NT2/D1 (cell line): ENCODE results near the gene CCDC124.

Experiments used
- DNase-seq: peaks from one replicate; pipeline ENCODE4 v3.0.0-alpha.2; 2011; ENCODE audit warnings: low read depth, low spot score
- H3K27me3 ChIP-seq: 2 replicates; pipeline ENCODE4 v1.6.0; 2011; ENCODE audit warnings: mild to moderate bottlenecking; ENCODE audit not compliant: insufficient read length, insufficient read depth
- H3K36me3 ChIP-seq: 2 replicates; pipeline ENCODE4 v1.6.1; 2011; ENCODE audit warnings: mild to moderate bottlenecking, low read length, mixed read lengths; ENCODE audit not compliant: insufficient read depth, insufficient read length
- H3K4me1 ChIP-seq: 2 replicates; pipeline ENCODE4 v1.5.1; 2011; ENCODE audit not compliant: insufficient read depth, insufficient read length
- H3K4me3 ChIP-seq: 2 replicates; pipeline ENCODE4 v1.5.1; 2011; ENCODE audit warnings: low read depth; ENCODE audit not compliant: insufficient read length
- H3K9ac ChIP-seq: 2 replicates; pipeline ENCODE4 v1.6.0; 2011; ENCODE audit warnings: low read depth; ENCODE audit not compliant: insufficient read length
- H3K9me3 ChIP-seq: 2 replicates; pipeline ENCODE4 v1.5.1; 2011; ENCODE audit warnings: mild to moderate bottlenecking, low read length; ENCODE audit not compliant: insufficient read depth
- SUZ12 ChIP-seq: IDR thresholded peaks from 2 replicates; pipeline ENCODE4 v1.6.1; 2011; ENCODE audit not compliant: insufficient read length, insufficient read depth; ENCODE audit errors: extremely low read depth
- YY1 ChIP-seq: IDR thresholded peaks from 2 replicates; pipeline ENCODE4 v1.6.1; 2011; ENCODE audit not compliant: insufficient read length, insufficient read depth
- ZNF274 ChIP-seq: IDR thresholded peaks from 2 replicates; pipeline ENCODE4 v1.6.1; 2011; ENCODE audit warnings: mild to moderate bottlenecking, low read depth, low read length

The CCDC124 gene

GRCh38 chr19:17993076-17993813, 60.4 kb downstream of the CCDC124 start:
- no peak for TF ChIP-seq SUZ12
- no peak for TF ChIP-seq ZNF274
- TF ChIP-seq YY1: no peak
- H3K9ac ChIP-seq: peak overlapping the region; percentile 21
- H3K9me3 ChIP-seq: no peaks in the 10 kb centered on the region
- peaks cover 12% of the 10 kb centered on the region for H3K4me1 ChIP-seq
- H3K27me3 ChIP-seq: no peaks in the 10 kb centered on the region
- no peak for DNase-seq
- H3K36me3 ChIP-seq: no peaks in the 10 kb centered on the region
- no peak overlapping the region for H3K4me3 ChIP-seq
